ENCODE results near the gene SMYD3. TPM values are rescaled to one million over a fixed set of nuclear protein-coding genes. Genes with fewer than 3 reads are reported as not detected.

Gene SMYD3
- total and polyA plus RNA-seq, 2 experiments from 2014 or later, result 30.8 to 68.5 TPM

GRCh38 chr1:245969283-245969682 is 537.8 kb downstream of the SMYD3 start:
- peak overlapping the region; percentile 61 for H3K27ac ChIP-seq
- H3K36me3 ChIP-seq (replicated peaks; ENCODE audit: insufficient read depth, low read depth), result no peaks in the 10 kb centered on the region
- 12% methylated on average over 3 of the region's 3 CpGs for WGBS (ENCODE audit: low lambda C conversion rate, missing lambda C conversion rate)
- no peak overlapping the region for H3K4me2 ChIP-seq
- peaks cover 12% of the 10 kb centered on the region for H3K4me1 ChIP-seq (ENCODE audit: insufficient read depth)
- H2AFZ ChIP-seq, result no peak overlapping the region
- TF ChIP-seq EZH2phosphoT487 (IDR thresholded peaks at IDR 0.05; ENCODE audit: low read depth, severe bottlenecking, unreplicated experiment) (no peak), CTCF (IDR thresholded peaks at IDR 0.05; ENCODE audit: poor library complexity) (no peak), EZH2 (IDR thresholded peaks at IDR 0.05; ENCODE audit: borderline replicate concordance) (no peak)
- peak; percentile 54 for DNase-seq (ENCODE audit: low spot score)
- H3K27me3 ChIP-seq, result no peaks in the 10 kb centered on the region
- H3K79me2 ChIP-seq, result no peaks in the 10 kb centered on the region
- H3K4me3 ChIP-seq, result no peak overlapping the region
- H3K9me2 ChIP-seq (replicated peaks; ENCODE audit: insufficient read depth), result no peaks in the 10 kb centered on the region
- no peaks in the 10 kb centered on the region for H3K9me3 ChIP-seq (ENCODE audit: low read depth)
- H4K20me1 ChIP-seq (ENCODE audit: insufficient read depth, poor library complexity, severe bottlenecking), result no peaks in the 10 kb centered on the region

DNA sequence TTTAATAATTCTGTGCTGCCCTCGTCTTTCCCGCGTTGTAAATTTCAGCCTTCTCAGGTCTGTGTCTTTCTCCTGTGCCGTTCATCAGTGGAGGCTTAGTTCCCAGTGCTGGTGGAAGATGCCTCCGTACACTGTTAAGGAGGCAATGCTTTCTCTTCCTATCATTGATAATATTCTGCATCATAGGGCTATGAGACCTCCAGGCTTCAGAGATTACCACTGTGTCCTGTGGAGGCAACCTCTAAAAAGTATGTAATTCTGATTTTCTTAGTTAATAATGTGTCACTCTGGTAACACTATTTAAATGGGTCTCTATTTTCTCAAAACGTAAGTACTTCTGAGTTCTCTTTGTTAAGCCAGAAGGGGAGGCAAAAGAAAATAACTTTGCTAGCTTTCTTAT is 538.3 kb downstream of the SMYD3 start:
- no peak for DNase-seq (ENCODE audit: low spot score)
- peaks cover 12% of the 10 kb centered on the region for H3K4me1 ChIP-seq (ENCODE audit: insufficient read depth)
- H3K9me2 ChIP-seq (replicated peaks; ENCODE audit: insufficient read depth), result no peaks in the 10 kb centered on the region
- WGBS (ENCODE audit: low lambda C conversion rate, missing lambda C conversion rate), result 76% methylated on average over 6 of the region's 6 CpGs
- H4K20me1 ChIP-seq (ENCODE audit: insufficient read depth, poor library complexity, severe bottlenecking), result no peaks in the 10 kb centered on the region
- H3K36me3 ChIP-seq (replicated peaks; ENCODE audit: insufficient read depth, low read depth), result no peaks in the 10 kb centered on the region
- TF ChIP-seq EZH2phosphoT487 (IDR thresholded peaks at IDR 0.05; ENCODE audit: low read depth, severe bottlenecking, unreplicated experiment), result no peak
- no peak for TF ChIP-seq EZH2 (IDR thresholded peaks at IDR 0.05; ENCODE audit: borderline replicate concordance)
- TF ChIP-seq CTCF (IDR thresholded peaks at IDR 0.05; ENCODE audit: poor library complexity), result no peak
- H3K27ac ChIP-seq, result peak overlapping the region; percentile 61
- H3K27me3 ChIP-seq, result no peaks in the 10 kb centered on the region
- no peak overlapping the region for H3K4me3 ChIP-seq
- no peak overlapping the region for H3K4me2 ChIP-seq
- H3K9me3 ChIP-seq (ENCODE audit: low read depth), result no peaks in the 10 kb centered on the region
- no peaks in the 10 kb centered on the region for H3K79me2 ChIP-seq
- no peak overlapping the region for H2AFZ ChIP-seq

DNA sequence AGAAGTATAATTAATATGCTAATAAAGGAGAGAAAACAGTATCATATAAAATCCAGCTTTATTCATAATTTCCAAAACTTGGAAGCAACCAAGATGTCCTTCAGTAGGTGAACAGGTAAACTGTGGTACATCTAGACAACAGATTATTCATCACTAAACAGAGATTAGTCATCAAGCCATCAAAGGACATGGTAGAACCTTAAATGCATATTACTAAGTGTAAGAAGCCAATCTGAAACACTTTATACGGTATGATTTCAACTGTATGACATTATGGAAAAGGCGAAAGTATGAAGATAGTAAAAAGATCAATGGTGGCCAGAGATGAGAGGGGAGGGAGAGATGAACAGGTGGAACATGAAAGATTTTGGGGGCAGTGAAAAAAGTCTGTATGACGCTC is 541.7 kb downstream of the SMYD3 start:
- no peaks in the 10 kb centered on the region for H3K27me3 ChIP-seq
- no peaks in the 10 kb centered on the region for H3K79me2 ChIP-seq
- H3K4me3 ChIP-seq, result no peak overlapping the region
- H2AFZ ChIP-seq, result no peak overlapping the region
- DNase-seq (ENCODE audit: low spot score), result no peak
- H4K20me1 ChIP-seq (ENCODE audit: insufficient read depth, poor library complexity, severe bottlenecking), result no peaks in the 10 kb centered on the region
- H3K9me2 ChIP-seq (replicated peaks; ENCODE audit: insufficient read depth), result no peaks in the 10 kb centered on the region
- TF ChIP-seq EZH2phosphoT487 (IDR thresholded peaks at IDR 0.05; ENCODE audit: low read depth, severe bottlenecking, unreplicated experiment) (no peak), EZH2 (IDR thresholded peaks at IDR 0.05; ENCODE audit: borderline replicate concordance) (no peak), CTCF (IDR thresholded peaks at IDR 0.05; ENCODE audit: poor library complexity) (no peak)
- no peak overlapping the region for H3K4me2 ChIP-seq
- no peak overlapping the region for H3K27ac ChIP-seq
- H3K36me3 ChIP-seq (replicated peaks; ENCODE audit: insufficient read depth, low read depth), result no peaks in the 10 kb centered on the region
- no peaks in the 10 kb centered on the region for H3K9me3 ChIP-seq (ENCODE audit: low read depth)
- peaks cover 12% of the 10 kb centered on the region for H3K4me1 ChIP-seq (ENCODE audit: insufficient read depth)
- WGBS (ENCODE audit: low lambda C conversion rate, missing lambda C conversion rate), result 98% methylated on average over 3 of the region's 3 CpGs

DNA sequence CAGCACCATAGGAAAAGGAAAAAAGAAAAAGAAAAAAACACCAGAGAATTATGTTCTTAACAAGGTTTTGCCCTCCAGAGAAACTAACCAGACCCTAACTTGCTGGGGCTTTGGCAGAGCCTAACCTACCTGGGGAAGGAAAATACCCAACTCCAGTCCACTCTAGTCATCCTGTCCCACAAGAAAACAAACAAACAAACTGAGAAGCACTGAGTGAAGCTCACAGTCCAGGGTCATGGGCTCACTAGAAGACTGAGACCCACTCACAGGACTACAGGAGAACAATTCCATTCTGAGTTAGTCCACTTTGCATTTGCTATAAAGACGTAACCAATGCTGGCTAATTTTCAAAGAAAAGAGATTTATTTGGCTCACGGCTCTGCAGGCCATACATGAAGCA is 543.4 kb downstream of the SMYD3 start:
- H3K9me2 ChIP-seq (replicated peaks; ENCODE audit: insufficient read depth), result no peaks in the 10 kb centered on the region
- no peak overlapping the region for H3K27ac ChIP-seq
- H4K20me1 ChIP-seq (ENCODE audit: insufficient read depth, poor library complexity, severe bottlenecking), result no peaks in the 10 kb centered on the region
- DNase-seq (ENCODE audit: low spot score), result no peak
- no peaks in the 10 kb centered on the region for H3K9me3 ChIP-seq (ENCODE audit: low read depth)
- no peaks in the 10 kb centered on the region for H3K36me3 ChIP-seq (replicated peaks; ENCODE audit: insufficient read depth, low read depth)
- no peak overlapping the region for H3K4me2 ChIP-seq
- TF ChIP-seq EZH2phosphoT487 (IDR thresholded peaks at IDR 0.05; ENCODE audit: low read depth, severe bottlenecking, unreplicated experiment) (no peak), EZH2 (IDR thresholded peaks at IDR 0.05; ENCODE audit: borderline replicate concordance) (no peak), CTCF (IDR thresholded peaks at IDR 0.05; ENCODE audit: poor library complexity) (no peak)
- H3K4me3 ChIP-seq, result no peak overlapping the region
- WGBS (ENCODE audit: low lambda C conversion rate, missing lambda C conversion rate), result 95% methylated on average over 2 of the region's 2 CpGs
- no peaks in the 10 kb centered on the region for H3K79me2 ChIP-seq
- H3K4me1 ChIP-seq (ENCODE audit: insufficient read depth), result peaks cover 7% of the 10 kb centered on the region
- H2AFZ ChIP-seq, result no peak overlapping the region
- no peaks in the 10 kb centered on the region for H3K27me3 ChIP-seq

All from hepatocyte (in vitro differentiated cells).